Stimulated activated CD8-positive, alpha-beta memory T cell treated with anti-CD3 and anti-CD28 coated beads, Interleukin-2, amount 100 ng/mL, for 1 hour (primary cell): ENCODE measurements around the gene COL25A1.

Experiments used
- DNase-seq, 2 donors: peaks; one replicate each; pipeline ENCODE4 v3.0.0-alpha.2; 2020; ENCODE audit warnings: low read depth in 2 of 2

The COL25A1 gene

GRCh38 chr4:109302361-109303139, at the start of gene COL25A1:
COL25A1 (minus strand) TSS chr4:109302658.
- DNase-seq: no peak

DNA sequence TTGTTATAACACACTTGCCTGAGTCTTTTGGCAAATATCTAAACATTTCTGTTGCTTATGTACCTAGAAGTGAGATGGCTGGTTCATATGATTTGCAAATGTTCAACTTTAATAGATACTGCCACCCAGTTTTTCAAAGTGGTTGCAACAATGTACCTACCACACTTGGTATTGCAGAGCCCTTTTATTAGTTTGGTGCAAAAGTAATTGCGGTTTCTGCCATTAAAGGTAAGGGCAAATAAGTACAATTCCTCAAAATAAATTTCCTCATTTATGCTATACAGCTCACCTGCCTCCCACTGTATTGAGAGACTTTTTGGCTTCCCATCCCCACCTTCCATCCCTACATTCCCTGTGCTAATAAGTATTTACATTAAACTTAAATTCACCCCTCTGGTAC, 47.7 kb upstream of the COL25A1 start:
- DNase-seq: no peak

DNA sequence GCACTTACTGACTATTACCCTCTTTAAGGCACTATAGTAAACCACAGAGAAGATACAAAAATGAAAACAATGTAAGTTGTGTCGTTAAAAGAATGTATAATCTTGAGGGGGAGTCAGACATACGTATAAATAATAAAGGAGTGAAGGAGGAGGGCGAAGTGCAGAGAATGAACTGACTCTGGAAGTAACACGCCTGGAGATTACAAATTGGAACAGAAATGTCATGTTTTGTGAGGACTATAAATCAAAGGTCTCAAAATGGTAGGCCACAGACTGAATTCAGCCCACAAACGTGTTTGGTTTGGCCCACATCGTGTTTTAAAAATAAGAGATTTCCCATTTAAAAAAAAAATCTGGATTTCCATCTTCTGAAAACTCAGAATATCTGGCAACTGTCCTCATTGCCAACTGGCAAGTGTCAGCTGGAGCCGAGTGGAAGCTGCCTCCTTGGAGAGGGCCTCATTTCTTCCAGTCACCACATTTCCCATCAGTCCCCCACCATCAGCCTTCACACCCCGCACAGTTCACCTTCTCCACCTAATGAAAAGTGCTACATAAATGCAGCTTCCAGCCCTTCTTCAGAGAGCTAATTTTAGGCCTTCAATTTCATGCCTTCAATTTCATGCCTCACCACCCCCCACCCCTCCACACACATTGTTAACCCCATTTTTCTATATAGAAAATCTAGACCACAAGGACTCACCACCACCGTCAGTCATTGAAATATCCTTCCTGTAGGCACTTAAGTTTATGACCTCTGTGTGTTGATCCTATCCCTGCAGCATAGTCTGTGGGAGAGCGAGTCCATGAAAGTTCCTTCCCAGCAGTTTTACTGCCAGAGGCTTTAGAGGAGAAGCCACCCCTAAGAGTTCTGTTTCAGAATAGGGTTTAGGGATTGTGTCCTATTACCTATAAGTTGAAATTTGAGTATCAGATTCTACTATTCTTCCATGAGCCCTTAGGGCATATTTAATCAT, 32.0 kb upstream of the COL25A1 start:
- no peak for DNase-seq

- DNase-seq: no peak
These were observed 30.5 kb upstream of the COL25A1 start for GRCh38 chr4:109332926-109333464.

- DNase-seq: no peak
These were observed 25.2 kb upstream of the COL25A1 start for GRCh38 chr4:109327641-109328040.

- DNase-seq: no peak
These were observed 23.2 kb upstream of the COL25A1 start for GRCh38 chr4:109325698-109326097.

DNA sequence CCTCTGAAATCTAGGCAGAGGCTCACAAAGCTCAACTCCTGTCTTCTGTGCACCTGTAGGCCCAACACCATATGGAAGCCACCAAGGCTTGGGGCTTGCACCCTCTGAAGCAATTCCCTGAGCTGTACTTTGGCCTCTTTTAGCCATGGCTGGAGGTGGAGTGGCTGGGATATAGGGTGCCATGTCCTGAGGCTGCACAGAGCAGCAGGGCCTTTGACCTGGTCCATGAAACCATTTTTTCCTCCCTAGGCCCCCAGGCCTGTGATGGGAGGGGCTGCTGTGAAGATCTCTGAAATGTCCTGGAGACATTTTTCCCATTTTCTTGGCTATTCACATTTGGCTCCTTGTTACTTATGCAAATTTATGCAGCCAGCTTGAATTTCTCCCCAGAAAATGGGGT, 20.9 kb upstream of the COL25A1 start:
- no peak for DNase-seq

- no peak for DNase-seq
These were observed 18.8 kb upstream of the COL25A1 start for GRCh38 chr4:109321232-109321631.

DNA sequence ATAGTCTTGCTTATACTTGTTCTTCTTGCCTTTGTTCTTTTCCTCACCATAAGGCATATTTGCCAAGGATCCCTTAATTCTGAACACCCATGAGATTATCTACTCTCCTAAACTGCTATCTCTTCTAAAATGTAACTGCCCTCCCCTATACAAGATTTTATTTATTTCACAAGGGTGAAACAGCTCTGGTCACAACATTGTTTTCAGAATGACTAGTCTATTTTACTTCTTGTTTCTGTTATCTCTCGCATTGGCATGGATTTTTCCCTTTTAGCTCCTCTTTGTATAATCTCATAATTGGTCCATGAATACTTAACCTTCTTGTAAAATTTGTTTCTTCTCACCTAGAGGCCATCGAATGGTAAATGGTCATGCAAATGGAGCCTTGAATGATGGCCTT, 17.2 kb upstream of the COL25A1 start:
- no peak for DNase-seq

DNA sequence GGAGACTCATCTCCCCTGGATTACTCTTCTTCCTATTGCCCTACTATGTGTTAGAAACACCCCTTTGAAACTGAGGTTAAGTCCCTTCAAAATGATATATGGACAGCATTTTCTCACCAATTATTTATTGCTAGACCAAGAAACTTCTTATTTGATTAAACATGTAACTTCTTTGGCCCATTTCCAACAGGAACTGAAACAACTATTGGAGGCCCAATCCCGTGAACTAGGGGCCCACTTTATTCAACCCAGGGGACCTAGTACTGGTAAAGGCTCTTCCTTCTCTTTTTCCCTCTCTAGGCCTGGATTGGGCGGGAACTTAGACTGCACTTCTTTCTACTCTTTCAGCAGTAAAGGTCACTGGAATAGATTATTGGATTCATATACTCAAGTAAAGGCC, 16.7 kb upstream of the COL25A1 start:
- DNase-seq: no peak

DNA sequence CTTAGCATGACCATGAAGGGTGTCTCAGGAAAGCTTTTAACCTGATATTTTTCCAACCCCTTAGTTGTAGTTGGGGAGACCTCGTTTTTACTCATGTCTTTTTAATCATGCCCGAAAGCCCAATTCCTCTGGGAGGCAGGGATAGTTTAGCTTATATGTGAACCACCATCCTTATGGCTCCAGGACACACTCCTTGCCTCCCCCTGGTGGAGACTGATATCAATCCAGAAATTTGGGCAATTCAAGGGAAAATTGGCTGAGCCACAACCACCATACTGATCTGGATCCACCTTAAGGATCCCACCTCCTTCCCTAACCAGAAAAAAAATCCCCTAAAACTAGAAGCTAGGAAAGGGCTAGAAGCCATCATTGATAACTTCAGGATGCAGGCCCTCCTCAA, 13.4 kb upstream of the COL25A1 start:
- no peak for DNase-seq

DNA sequence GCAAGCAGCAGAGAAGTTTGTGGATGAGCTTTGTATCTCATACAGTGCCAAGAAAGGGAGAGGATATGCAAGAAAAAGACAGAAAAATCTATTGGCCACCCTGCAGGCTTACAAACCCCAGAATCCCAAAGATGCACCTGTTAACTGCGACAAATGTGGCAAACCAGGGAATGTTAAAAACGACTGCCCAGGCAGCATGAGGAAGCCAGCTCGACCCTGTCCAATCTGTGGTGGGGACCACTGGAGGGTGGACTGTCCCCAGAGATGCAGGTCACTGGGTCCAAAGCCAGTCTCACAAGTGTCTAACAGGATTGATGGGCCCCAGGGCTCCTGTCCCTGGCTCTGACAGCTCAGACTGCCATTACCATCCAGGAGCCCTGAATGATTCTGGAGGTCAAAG, 12.9 kb upstream of the COL25A1 start:
- no peak for DNase-seq

DNA sequence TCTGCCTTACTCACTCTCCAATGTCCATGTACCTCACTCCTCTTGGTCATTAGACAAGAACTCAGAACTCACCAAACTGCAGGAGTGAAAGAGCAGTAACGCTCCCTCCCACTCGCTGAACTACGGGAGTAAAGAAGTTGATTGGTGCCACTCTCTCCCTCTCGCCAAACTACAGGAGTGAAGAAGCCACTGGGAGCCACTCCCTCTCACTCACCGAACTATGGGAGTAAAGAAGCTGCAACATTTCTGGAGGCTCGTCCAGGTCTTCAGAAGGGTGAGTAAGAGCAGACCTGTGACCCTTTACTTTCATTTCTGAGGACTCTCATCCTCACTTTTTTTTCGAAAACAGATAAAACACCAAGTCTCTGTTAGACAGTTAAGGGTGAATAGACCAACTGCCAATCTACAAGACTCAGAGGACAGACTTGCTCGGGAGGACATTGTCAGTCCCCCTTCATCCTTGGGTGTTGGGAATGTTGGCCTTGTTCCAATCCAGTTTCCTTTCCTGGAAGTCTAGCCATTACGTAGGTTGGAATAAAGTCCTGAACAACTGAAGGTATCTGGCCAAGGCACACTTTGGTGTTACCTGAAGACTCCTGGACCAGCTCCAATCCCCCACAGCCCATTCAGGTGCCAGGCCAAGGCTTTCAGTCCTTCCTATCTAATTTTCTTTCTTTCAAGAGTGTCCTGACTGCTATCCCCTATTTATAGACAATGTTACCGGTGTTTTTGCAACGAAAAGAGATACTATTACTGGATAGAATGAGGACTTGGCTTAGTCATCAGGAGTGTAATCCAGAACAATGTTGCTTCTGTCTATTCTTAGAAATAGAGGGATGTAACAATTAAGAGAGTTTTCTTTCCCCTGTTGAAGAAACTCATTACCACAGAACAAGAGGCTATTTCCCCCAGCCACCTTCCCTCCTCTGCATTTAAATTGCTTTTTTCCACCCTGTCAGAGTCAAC, 11.0 kb upstream of the COL25A1 start:
- no peak for DNase-seq

DNA sequence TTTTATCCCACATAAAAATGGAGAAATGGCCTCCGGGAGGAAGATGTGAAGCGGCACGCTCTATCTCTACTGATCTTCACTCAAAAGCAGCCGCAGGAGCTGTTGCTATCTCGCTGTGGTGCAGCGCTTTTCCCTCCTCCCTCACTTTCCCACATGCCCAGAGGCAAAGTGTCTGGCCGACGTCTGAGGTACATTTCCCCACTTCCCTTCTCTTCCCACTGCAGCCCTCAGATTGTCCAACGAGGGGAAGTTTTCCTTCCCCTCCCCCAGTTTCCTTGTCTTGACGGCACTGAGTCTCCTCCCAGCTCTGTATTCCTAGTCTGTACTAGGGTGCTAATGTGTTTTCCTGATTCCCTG, 660 bp upstream of the COL25A1 start:
- DNase-seq: no peak

GRCh38 chr4:109301651-109302360, 652 bp downstream of the COL25A1 start:
- DNase-seq: no peak

DNA sequence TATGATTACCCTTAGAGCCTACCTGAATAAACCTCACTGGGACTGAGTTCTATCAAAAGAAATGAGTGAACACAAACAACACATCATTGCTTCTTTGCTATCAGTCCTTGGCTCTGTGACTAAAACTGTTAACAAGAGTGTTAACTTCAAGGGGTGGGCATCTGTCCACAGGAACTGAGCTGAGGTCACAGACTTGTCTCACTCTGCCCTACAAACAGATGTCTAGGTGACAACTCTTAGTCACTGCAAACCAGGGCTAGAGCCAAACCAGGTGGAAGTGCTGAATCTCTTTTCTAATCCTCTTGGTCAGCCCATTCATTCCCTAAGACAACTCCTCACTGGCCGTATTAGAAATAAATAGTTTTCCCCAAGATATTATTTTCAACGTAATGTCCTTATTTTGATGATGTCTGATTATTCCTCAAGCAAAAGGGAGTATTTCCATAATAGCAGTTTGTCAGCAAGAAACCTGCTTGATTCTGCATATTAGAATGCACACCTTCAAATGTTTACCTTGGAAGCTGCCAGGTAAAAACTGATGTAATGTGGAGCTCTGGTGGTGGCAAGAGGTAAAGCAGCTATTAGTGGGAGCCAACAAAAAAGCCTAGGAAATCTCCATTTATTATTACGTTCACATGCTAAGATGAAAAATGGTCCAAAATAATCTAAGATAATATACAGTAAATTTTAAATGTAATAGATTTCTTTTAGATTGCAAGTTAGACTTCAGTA, 4.0 kb downstream of the COL25A1 start:
- no peak for DNase-seq

GRCh38 chr4:109296527-109296926, 5.9 kb downstream of the COL25A1 start:
- DNase-seq: no peak

DNA sequence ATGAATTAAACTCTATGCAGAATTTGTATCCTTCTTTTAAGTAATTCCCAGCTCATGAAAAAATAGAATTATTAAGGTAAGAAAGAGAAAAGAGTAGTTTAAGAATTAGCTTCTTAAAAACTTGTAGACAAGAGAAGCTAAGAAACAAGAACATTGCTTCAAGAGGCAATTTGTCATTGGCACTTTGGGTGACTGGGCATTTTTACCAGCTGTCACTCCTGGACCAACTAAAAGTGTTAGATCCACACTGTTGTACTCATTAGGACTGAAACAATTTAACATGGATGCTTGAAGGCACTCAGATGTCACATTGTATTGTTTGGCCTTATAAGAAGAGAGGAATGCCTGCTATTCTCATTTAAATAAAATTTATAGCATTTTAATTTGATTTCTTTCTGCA, 7.4 kb downstream of the COL25A1 start:
- no peak for DNase-seq

- DNase-seq: no peak
These were observed 7.9 kb downstream of the COL25A1 start for GRCh38 chr4:109294468-109295020.

DNA sequence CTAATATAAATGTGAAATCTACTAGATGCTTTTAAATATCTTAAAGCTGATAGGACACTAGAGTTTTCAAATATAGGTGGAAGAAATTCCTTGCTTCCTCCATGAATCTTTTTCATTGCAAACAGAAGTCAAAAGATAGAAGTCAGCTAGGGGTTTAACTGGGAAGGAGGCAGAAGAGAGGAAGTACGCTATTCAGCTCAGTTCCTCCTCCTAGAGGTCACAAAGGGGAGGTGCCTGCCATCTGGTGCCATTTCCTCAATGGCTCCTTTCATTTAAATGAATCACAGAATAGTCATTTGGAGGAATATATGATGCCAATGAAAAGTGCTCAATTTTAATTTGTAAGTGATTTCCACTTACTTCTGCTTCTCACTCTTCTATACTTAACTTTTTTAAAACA, 8.5 kb downstream of the COL25A1 start:
- no peak for DNase-seq
